Spleen (tissue), 7 donors: ENCODE data around the gene ILKAP.

ENCODE experiments used
- POLR2A ChIP-seq, 3 donors: fragments of 450-650 bp; IDR thresholded peaks; one replicate each; pipeline ENCODE4 v1.5.1; 2017; ENCODE audit warnings: antibody characterized with exemption in 3 of 3, mild to moderate bottlenecking in 1 of 3
- TF ChIP-seq, protein P1 (sequence below), 11 experiments: fragments of 200-600 bp in 7 of 11; fragments of 450-650 bp in 4 of 11; sonication (generic) in 4 of 11; IDR thresholded peaks in 8 of 11; conservative IDR thresholded peaks in 3 of 11; 1 replicate in 7 of 11; 2 replicates in 4 of 11; pipeline versions ENCODE4 v1.4.0 to v1.8.0; 2016 to 2021; ENCODE audit warnings: antibody characterized with exemption in 11 of 11, inconsistent platforms in 4 of 11, mild to moderate bottlenecking in 1 of 11
- donor health status: DM: no; HTN: no; CAD: no; lungs with moderate emphysema.
- donor health status: DM: no; HTN: no; CAD: no.
- donor health status: DM: no; HTN: no; CAD: no.

DNA sequence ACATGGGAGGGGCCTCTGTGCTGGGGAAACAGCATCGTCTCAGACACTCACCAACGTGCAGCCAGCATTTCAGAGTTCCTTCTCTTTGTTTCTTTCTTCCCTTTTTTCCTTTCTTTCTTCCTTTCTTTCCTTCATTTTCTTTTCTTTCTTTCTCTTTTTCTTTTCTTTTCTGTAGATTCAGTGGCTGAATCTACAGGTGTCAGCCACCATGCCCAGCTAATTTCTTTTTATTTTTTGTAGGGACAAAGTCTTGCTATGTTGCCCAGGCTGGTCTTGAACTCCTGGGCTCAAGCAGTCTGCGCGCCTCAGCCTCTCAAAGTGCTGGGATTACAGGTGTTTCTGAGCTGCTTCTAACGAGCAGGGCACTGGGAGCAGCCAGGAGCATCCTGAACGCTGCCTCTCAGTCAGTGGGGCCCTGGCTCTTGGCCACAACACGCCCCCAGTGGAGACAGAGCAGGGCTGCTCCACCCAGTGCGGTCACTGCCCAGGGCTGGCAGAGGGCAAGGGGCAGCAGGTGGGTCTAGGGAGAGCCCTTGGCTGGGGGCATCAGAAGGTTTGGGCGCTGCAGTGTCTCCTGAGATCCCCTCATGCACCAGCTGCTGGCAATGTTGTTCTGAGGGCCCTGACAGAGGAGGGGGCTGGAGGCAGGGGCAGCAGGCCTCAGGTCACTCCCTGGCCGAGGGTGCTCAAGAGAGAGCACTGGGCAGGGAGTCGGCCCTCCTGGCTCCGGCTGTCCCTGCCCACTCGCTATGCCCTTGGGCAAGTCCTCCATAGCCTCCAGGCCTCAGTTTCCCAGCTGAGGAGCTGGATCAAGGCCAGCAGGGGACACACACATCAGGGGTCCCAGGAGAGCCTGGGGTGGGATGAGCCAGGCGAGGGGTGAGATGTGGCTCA is 69.7 kb downstream of the ILKAP start:
- TF ChIP-seq POLR2A (IDR thresholded peaks at IDR 0.05), result no peak
- TF ChIP-seq, protein P1, sequence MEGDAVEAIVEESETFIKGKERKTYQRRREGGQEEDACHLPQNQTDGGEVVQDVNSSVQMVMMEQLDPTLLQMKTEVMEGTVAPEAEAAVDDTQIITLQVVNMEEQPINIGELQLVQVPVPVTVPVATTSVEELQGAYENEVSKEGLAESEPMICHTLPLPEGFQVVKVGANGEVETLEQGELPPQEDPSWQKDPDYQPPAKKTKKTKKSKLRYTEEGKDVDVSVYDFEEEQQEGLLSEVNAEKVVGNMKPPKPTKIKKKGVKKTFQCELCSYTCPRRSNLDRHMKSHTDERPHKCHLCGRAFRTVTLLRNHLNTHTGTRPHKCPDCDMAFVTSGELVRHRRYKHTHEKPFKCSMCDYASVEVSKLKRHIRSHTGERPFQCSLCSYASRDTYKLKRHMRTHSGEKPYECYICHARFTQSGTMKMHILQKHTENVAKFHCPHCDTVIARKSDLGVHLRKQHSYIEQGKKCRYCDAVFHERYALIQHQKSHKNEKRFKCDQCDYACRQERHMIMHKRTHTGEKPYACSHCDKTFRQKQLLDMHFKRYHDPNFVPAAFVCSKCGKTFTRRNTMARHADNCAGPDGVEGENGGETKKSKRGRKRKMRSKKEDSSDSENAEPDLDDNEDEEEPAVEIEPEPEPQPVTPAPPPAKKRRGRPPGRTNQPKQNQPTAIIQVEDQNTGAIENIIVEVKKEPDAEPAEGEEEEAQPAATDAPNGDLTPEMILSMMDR (IDR thresholded peaks at IDR 0.05 in 8 of 11, conservative IDR thresholded peaks at IDR 0.05 in 3 of 11), result no peak
